CD14-positive monocyte (primary cell): ENCODE measurements around the gene PGP. TPM values are rescaled to one million over a fixed set of nuclear protein-coding genes. Genes with fewer than 3 reads are reported as not detected.

Source experiments
- DNase-seq, 3 donors: peaks; one replicate each; pipeline ENCODE4 v3.0.0-alpha.2; 2011 to 2022
- H2AFZ ChIP-seq: 2 replicates; pipeline ENCODE4 v1.6.0; 2012; ENCODE audit warnings: mild to moderate bottlenecking, low read depth, low read length, inconsistent platforms; ENCODE audit not compliant: insufficient read depth, poor library complexity, severe bottlenecking
- H3K27ac ChIP-seq, 2 donors: 1 replicate in 1 of 2; 2 replicates in 1 of 2; pipeline ENCODE4 v1.5.1; 2012 to 2013; ENCODE audit warnings: low read length in 2 of 2, control low read depth in 1 of 2, inconsistent platforms in 1 of 2, low read depth in 1 of 2, mild to moderate bottlenecking in 1 of 2
- H3K27me3 ChIP-seq, 2 donors: one replicate each; pipeline versions ENCODE4 v1.6.0 to v1.6.1; 2011 to 2013; ENCODE audit warnings: low read length in 2 of 2; ENCODE audit not compliant: control insufficient read depth in 2 of 2, insufficient read depth in 2 of 2
- H3K36me3 ChIP-seq, 2 donors: replicated peaks in 1 of 2; 1 replicate in 1 of 2; 2 replicates in 1 of 2; pipeline versions ENCODE4 v1.5.1 to v1.6.1; 2012 to 2013; ENCODE audit warnings: low read length in 2 of 2, control low read depth in 1 of 2, inconsistent platforms in 1 of 2, mild to moderate bottlenecking in 1 of 2; ENCODE audit not compliant: insufficient read depth in 2 of 2, control insufficient read depth in 1 of 2
- H3K4me1 ChIP-seq, 2 donors: 1 replicate in 1 of 2; 2 replicates in 1 of 2; pipeline versions ENCODE4 v1.5.1 to v1.6.1; 2012 to 2013; ENCODE audit warnings: low read length in 2 of 2, control low read depth in 1 of 2, inconsistent platforms in 1 of 2, mild to moderate bottlenecking in 1 of 2, moderate library complexity in 1 of 2; ENCODE audit not compliant: insufficient read depth in 2 of 2, control insufficient read depth in 1 of 2
- H3K4me2 ChIP-seq: replicated peaks from 2 replicates; pipeline ENCODE3; 2012; ENCODE audit warnings: low read length, moderate library complexity, mild to moderate bottlenecking; ENCODE audit not compliant: poor library complexity, severe bottlenecking; ENCODE audit errors: extremely low read depth
- H3K4me3 ChIP-seq, 3 experiments: fragments of 200-600 bp in 1 of 3; sonication (generic) in 1 of 3; replicated peaks in 1 of 3; 1 replicate in 2 of 3; 2 replicates in 1 of 3; pipeline ENCODE4 v1.5.1; 2011 to 2013; ENCODE audit warnings: low read length in 3 of 3, mild to moderate bottlenecking in 3 of 3, control low read depth in 2 of 3, low read depth in 2 of 3, inconsistent platforms in 1 of 3, moderate library complexity in 1 of 3
- H3K79me2 ChIP-seq: 2 replicates; pipeline ENCODE4 v1.6.0; 2012; ENCODE audit warnings: mild to moderate bottlenecking, control low read depth, inconsistent platforms, low read length, moderate library complexity; ENCODE audit not compliant: insufficient read depth
- H3K9ac ChIP-seq: 2 replicates; pipeline ENCODE4 v1.6.0; 2017; ENCODE audit warnings: low read length, mild to moderate bottlenecking; ENCODE audit not compliant: insufficient read depth, poor library complexity, severe bottlenecking
- H3K9me3 ChIP-seq, 2 donors: replicated peaks in 1 of 2; 1 replicate in 1 of 2; 2 replicates in 1 of 2; pipeline versions ENCODE4 v1.5.1 to v1.6.1; 2012 to 2013; ENCODE audit warnings: low read length in 2 of 2, control low read depth in 1 of 2; ENCODE audit not compliant: control insufficient read depth in 1 of 2, insufficient read depth in 1 of 2
- H4K20me1 ChIP-seq: 2 replicates; pipeline ENCODE4 v1.6.0; 2012; ENCODE audit warnings: mild to moderate bottlenecking, low read length, control low read depth, moderate library complexity; ENCODE audit not compliant: insufficient read depth
- H3K27ac Mint-ChIP-seq, 7 donors: one replicate each; pipeline ENCODE4 v1.8.0; 2020; ENCODE audit warnings: mild to moderate bottlenecking in 7 of 7, mixed read lengths in 7 of 7, moderate library complexity in 6 of 7, inconsistent platforms in 2 of 7
- H3K27me3 Mint-ChIP-seq, 3 donors: one replicate each; pipeline ENCODE4 v1.8.0; 2021 to 2022; ENCODE audit warnings: low read depth in 3 of 3, mild to moderate bottlenecking in 3 of 3, mixed read lengths in 3 of 3, moderate library complexity in 3 of 3, inconsistent platforms in 1 of 3
- H3K36me3 Mint-ChIP-seq, 2 donors: one replicate each; pipeline ENCODE4 v1.8.0; 2020; ENCODE audit warnings: mixed read lengths in 2 of 2, inconsistent platforms in 1 of 2, mild to moderate bottlenecking in 1 of 2
- H3K4me1 Mint-ChIP-seq: one replicate; pipeline ENCODE4 v1.8.0; 2020; ENCODE audit warnings: mild to moderate bottlenecking, mixed read lengths
- H3K4me3 Mint-ChIP-seq, 2 donors: one replicate each; pipeline ENCODE4 v1.8.0; 2020; ENCODE audit warnings: mild to moderate bottlenecking in 2 of 2, mixed read lengths in 2 of 2, moderate library complexity in 1 of 2
- H3K9me3 Mint-ChIP-seq, 7 donors: one replicate each; pipeline ENCODE4 v1.8.0; 2020 to 2022; ENCODE audit warnings: mixed read lengths in 7 of 7, mild to moderate bottlenecking in 6 of 7, moderate library complexity in 6 of 7, inconsistent platforms in 2 of 7
- CTCF ChIP-seq: fragments of 200-600 bp; IDR thresholded peaks from one replicate; pipeline ENCODE4 v1.8.0; 2022; ENCODE audit warnings: antibody characterized with exemption, mild to moderate bottlenecking
- WGBS: methylation state at CpG from one replicate; pipeline ENCODE4 v1.1.5; 2013; ENCODE audit warnings: missing lambda C conversion rate; ENCODE audit not compliant: insufficient coverage; 5-methylcytosine and 5-hydroxymethylcytosine counted together
- intact Hi-C, 2 donors: fragments of 100-400 bp; cut with micrococcal nuclease; formaldehyde crosslinking; loops; one replicate each; pipeline versions ENCODE4 v1.15.0 to v1.15.1; 2023
- polyA plus RNA-seq, 3 donors: library from polyadenylated mRNA; depleted of rRNA in 1 of 3; unstranded in 2 of 3; stranded (reverse) in 1 of 3; fragments of 300-500 nt in 2 of 3; fragments of >200 nt in 1 of 3; fragmentation: Illumina TruSeq in 2 of 3; gene quantifications; 1 replicate in 2 of 3; 2 replicates in 1 of 3; pipeline ENCODE4 v1.2.3, GENCODE V29; 2012 to 2021

PGP gene
- polyA plus RNA-seq, 3 donors: 7.2 to 20.2 (median 19.2) TPM

GRCh38 chr16:2188395-2188794 is 26.2 kb downstream of the PGP start:
- Histone ChIP-seq H3K36me3 (no peaks in the 10 kb centered on the region), H2AFZ (no peak overlapping the region), H3K27me3 (peaks cover 0 to 1% of the 10 kb centered on the region in 2 donors), H4K20me1 (no peaks in the 10 kb centered on the region), H3K9ac (no peak overlapping the region), H3K4me1 (no peaks in the 10 kb centered on the region), H3K9me3 (no peaks in the 10 kb centered on the region), H3K79me2 (no peaks in the 10 kb centered on the region), H3K27ac (no peak overlapping the region), H3K4me2 (no peak overlapping the region), H3K4me3 (no peak overlapping the region)
- no peaks in the 10 kb centered on the region for H3K36me3 Mint-ChIP-seq
- no peaks in the 10 kb centered on the region for H3K9me3 Mint-ChIP-seq
- WGBS: 93% methylated on average over 5 of the region's 8 CpGs
- no peaks in the 10 kb centered on the region for H3K4me1 Mint-ChIP-seq
- peaks cover 8 to 16% (median 11%) of the 10 kb centered on the region in 3 donors for H3K27me3 Mint-ChIP-seq
- H3K27ac Mint-ChIP-seq: peak overlapping the region in 1 of 7 donors; percentile 11
- H3K4me3 Mint-ChIP-seq: no peak overlapping the region
- intact Hi-C loops: no loop called here
- no peak for TF ChIP-seq CTCF
- no peak for DNase-seq

- 87% methylated on average over 15 of the region's 17 CpGs for WGBS
- intact Hi-C loops: no loop called here
- H3K36me3 Mint-ChIP-seq: no peaks in the 10 kb centered on the region
Measured at GRCh38 chr16:2187212-2187611, 27.4 kb downstream of the PGP start.

More at GRCh38 chr16:2187212-2187611, 27.4 kb downstream of the PGP start:
- Mint-ChIP-seq H3K4me1 (no peaks in the 10 kb centered on the region), H3K27ac (no peak overlapping the region), H3K9me3 (no peaks in the 10 kb centered on the region), H3K27me3 (peaks cover 4 to 9% (median 7%) of the 10 kb centered on the region in 3 donors), H3K4me3 (no peak overlapping the region)
- Histone ChIP-seq H3K4me2 (no peak overlapping the region), H3K27me3 (no peaks in the 10 kb centered on the region), H3K9ac (no peak overlapping the region), H3K4me3 (no peak overlapping the region), H2AFZ (no peak overlapping the region), H4K20me1 (no peaks in the 10 kb centered on the region), H3K36me3 (no peaks in the 10 kb centered on the region), H3K9me3 (no peaks in the 10 kb centered on the region), H3K4me1 (no peaks in the 10 kb centered on the region), H3K27ac (no peak overlapping the region), H3K79me2 (no peaks in the 10 kb centered on the region)
- TF ChIP-seq CTCF: no peak
- DNase-seq: no peak
